COLO668 (cell line): ENCODE measurements around the gene ERICH4.

ENCODE experiments used
- DNase-seq: peaks from one replicate; lab custom pipeline; 2025; ENCODE audit not compliant: unreplicated experiment; lab: John Stamatoyannopoulos, UW

ERICH4 gene

DNA sequence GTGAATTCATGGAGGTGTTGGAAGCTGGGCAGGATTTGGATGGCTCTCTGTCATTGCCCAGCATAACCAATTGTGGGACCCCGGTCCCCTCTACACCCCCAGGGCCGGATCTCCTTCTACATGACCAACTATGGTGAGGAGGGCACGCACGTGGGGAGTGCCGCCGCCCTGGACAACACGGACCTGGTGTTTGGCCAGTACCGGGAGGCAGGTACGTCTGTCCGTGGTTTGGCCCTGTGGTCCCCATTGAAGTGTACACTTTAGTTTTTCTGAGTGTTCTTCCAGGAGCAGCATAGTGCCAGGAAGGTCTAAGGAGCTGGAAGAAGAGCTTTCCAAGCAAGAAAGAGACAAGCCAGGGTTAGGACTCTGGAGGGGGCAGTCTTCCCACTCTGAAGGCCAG lies 29.0 kb upstream of the ERICH4 start:
- no peak for DNase-seq

- DNase-seq: no peak
Measured at GRCh38 chr19:41414461-41414860, 28.5 kb upstream of the ERICH4 start.

GRCh38 chr19:41415154-41415571 lies 27.8 kb upstream of the ERICH4 start:
- peak; percentile 87 for DNase-seq

- DNase-seq: peak; percentile 28
Measured at GRCh38 chr19:41416194-41416674, 26.7 kb upstream of the ERICH4 start.

DNA sequence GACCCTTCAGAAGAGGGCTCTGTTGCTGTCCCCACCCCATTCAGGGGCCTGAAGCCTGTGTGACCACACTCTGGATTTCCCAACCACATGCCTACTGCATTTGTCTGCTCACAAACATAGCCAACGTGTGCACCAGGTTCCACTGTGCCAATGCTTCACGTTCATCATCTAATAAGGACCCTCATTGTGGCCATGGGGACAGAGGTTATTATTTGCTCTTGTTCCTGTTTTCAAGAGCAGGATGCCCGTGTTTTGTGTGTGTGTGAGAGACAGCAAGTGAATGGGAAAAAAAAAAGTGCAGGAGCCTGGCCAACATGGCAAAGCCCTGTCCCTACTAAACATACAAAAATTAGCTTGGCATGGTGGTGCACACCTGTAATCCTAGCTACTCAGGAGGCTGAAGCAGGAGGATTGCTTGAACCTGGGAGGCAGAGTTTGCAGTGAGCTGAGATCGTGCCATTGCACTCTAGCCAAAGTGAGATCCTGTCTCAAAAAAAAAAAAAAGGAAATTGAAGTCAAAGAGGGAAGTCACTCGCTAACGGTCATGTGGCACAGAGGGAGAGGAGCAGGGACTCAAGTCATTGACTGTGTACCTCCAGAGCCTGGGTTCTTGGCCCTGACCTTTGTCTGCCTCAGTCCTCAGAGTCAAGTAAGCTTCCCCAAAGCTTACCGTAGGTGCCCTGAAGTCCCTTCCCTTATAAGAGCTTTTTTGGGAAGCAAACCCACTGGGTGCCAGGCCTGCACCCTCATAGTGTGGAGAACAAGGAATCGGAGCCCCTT lies 22.7 kb upstream of the ERICH4 start:
- DNase-seq: no peak

- DNase-seq: peak; percentile 91
Measured at GRCh38 chr19:41421314-41421713, 21.6 kb upstream of the ERICH4 start.

GRCh38 chr19:41421973-41422372 lies 21.0 kb upstream of the ERICH4 start:
- no peak for DNase-seq

DNA sequence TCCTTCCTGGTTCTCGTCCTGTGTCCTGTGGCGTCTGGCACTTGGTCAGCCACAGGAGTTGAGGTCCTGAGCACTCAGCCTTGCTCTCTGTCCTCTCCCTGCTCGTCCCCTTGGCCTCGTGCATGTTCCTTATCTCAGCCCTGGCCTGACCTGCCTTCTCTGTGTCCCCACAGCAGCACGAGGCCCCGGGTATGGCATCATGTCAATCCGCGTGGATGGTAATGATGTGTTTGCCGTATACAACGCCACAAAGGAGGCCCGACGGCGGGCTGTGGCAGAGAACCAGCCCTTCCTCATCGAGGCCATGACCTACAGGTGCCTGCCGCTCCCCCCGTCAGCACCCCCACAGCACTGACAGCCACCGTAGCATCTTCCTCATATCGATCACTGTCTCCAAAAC lies 20.5 kb upstream of the ERICH4 start:
- no peak for DNase-seq

GRCh38 chr19:41422955-41423354 lies 20.0 kb upstream of the ERICH4 start:
- DNase-seq: no peak

GRCh38 chr19:41424335-41425173 lies 18.4 kb upstream of the ERICH4 start:
- DNase-seq: no peak

GRCh38 chr19:41425174-41426115 lies 17.5 kb upstream of the ERICH4 start:
- no peak for DNase-seq

- no peak for DNase-seq
Measured at GRCh38 chr19:41426116-41426841, 16.7 kb upstream of the ERICH4 start.

DNA sequence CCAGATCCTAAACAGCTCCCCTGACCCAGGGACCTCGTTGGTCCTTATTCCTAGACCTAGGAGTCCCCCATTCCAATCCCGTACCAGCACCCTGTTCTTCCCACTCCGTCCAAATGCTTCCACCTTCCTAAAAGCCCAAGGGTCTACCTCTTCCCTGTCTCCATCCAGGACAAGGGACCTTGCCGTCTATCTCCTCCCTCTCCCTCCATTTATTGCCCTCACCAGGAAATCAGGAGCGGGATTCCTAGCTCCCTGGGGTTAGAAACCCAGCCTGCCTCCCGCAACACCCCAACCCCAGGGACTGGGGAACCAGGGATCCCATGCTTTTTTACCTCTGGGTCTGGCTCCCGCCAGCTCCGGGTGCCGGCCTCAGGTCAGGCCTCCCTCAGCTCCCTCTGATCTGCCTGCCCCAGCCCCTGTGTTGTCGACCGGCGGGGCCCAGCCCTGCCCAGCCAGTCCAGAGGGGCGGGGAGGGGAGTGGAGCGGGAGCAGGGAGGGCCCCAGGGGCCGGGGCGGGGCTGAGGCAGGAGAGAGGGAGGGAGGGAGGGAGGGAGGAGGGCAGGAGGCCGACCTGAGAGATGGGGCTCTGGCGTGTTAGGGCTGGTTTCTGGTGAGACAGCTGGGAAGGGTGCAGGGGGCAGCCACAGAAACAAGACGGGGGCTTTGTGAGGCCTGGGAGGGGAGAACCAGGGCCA lies 15.9 kb upstream of the ERICH4 start, which contains the start of gene B3GNT8:
TSS of gene B3GNT8 (minus strand) at position 423 of the 695 bp plus-strand sequence. CDS start 596 bp downstream, outside the sequence.
- peak; percentile 91 for DNase-seq

DNA sequence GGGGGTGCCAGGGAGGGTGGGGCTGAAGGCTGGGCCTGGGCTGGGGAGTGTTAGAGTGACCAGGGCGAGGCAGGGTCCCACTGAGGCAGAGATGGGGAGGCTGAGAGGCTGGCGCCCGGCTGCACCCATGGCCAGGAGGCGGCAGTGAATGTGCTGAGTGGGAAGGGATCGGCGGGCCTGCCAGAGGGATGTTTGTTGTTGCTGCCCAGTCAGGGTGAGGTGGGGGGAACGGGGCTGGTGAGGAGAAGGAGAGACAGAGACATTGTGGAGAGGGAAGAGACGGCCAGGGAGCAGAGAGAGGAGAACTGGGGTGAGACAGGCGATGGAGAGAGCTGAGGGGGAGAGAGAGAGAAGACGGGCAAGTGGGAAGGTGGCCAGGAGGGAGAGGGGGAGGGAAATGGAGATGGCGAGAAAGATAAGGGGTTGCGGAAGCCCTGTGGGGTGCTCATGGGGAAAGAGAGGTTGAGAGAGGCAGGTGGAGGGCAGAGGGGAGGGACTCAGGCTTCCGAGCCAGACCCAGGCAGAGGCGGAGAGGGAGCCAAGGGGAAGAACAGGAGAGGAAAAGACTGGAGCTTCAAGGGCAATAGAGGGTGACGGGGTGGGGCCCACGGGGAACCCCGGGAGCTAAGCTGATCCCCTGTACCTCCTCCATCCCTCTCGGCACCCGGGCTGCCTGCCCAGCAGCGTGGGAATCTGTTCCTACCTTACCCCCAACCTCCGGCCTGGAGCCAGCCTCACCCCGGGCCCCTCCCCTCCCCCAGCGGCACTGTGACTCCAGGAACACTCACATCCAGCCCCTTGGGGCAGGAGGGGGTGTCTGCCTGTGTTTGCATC lies 15.1 kb upstream of the ERICH4 start:
- DNase-seq: peak; percentile 54

- DNase-seq: no peak
Measured at GRCh38 chr19:41428481-41428859, 14.5 kb upstream of the ERICH4 start.

DNA sequence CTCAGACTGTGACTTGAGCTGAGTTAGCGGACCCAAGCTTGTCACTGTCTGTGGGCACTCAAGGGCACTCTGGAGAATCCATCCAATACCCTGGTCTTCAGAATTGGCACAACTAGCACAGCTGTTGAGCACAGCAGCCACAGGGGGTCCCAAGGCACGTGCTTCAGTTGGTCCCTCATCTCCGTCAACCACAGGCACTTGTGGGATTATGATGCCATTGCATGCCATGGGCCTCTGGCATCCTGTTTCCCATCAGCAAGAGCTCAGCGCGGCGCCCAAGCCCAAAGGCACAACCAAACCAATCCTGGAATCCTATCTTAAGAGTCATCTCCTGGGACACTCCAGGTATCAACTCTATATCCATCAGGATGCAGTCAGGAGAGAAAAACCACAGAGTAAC lies 12.0 kb upstream of the ERICH4 start:
- DNase-seq: no peak

GRCh38 chr19:41431426-41432386 lies 11.2 kb upstream of the ERICH4 start:
- DNase-seq: peak; percentile 3

DNA sequence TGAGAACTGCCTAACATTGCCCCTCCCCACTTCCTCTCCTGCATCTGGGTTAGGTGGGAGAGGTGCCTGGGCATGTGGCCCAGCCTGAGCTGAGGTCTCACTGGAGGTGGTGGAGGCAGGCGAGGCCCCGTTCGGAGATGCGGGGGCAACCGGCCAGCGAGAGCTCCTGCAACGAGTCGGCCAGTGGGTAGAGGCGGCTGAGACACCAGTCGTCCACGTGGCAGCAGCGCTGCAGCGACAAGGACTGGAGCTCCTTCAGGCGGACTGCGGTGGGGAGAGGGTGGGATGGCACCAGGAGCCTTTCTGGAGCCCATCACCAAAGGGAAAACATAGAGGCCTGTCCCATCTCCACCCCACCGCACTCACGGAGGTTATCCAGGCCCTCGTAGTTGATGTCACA lies 9.8 kb upstream of the ERICH4 start:
- DNase-seq: no peak
